Iris pigment epithelial cell (primary cell): ENCODE measurements around the gene SSBP2.
"Not testable (repeated sequence)": the region's sequence is repeated elsewhere in the genome, so short reads cannot be mapped to it uniquely, and the experiment has no call there.

ENCODE experiments used
- DNase-seq: peaks from one replicate; pipeline ENCODE4 v3.0.0-alpha.2; 2011; ENCODE audit warnings: low read depth

Gene SSBP2

DNA sequence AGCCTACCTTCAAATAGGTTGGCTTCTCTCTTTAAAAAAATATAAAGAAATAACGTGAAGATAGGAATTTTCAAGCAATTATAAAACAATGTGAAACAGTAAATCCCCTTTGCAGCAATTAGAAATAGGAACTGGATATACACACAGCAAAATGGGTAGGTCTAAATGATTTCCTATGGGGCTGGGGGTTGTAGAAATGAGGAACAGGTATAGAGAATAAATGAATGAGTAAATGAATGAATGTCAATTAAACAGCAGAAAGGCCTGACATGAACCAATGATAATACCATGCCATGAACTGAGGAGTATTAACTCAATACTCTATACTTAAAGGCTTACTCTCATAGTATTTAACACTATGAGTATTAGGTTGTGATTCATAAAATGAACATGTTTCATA is 21.6 kb downstream of the SSBP2 start:
- no peak for DNase-seq

- DNase-seq: no peak
These were observed 22.6 kb downstream of the SSBP2 start for GRCh38 chr5:81728301-81728700.

DNA sequence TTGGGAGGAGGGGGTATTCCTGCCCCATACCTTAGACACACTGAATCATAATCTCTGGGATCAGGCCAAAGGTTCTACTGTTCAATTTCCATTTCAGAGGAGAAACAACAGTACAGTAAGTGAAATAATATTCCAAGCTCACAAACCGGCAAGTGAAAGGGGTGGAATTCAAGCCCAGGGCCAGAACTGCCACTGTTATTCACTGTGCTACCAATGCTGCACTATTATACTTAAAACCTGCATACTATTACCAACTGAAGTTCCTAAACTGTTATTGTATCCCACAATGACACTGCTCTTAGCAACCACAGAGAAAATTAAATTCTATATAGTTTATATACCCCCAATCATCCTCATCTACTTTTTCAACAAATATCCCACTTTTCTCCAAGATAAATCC is 24.6 kb downstream of the SSBP2 start:
- no peak for DNase-seq

- no peak for DNase-seq
These were observed 26.3 kb downstream of the SSBP2 start for GRCh38 chr5:81724571-81724970.

- no peak for DNase-seq
These were observed 26.8 kb downstream of the SSBP2 start for GRCh38 chr5:81724108-81724507.

- DNase-seq: no peak
These were observed 29.8 kb downstream of the SSBP2 start for GRCh38 chr5:81721049-81721448.

- DNase-seq: no peak
These were observed 31.1 kb downstream of the SSBP2 start for GRCh38 chr5:81719743-81720345.

GRCh38 chr5:81718300-81718699 is 32.6 kb downstream of the SSBP2 start:
- DNase-seq: no peak

GRCh38 chr5:81717860-81718259 is 33.0 kb downstream of the SSBP2 start:
- DNase-seq: peak; percentile 35

DNA sequence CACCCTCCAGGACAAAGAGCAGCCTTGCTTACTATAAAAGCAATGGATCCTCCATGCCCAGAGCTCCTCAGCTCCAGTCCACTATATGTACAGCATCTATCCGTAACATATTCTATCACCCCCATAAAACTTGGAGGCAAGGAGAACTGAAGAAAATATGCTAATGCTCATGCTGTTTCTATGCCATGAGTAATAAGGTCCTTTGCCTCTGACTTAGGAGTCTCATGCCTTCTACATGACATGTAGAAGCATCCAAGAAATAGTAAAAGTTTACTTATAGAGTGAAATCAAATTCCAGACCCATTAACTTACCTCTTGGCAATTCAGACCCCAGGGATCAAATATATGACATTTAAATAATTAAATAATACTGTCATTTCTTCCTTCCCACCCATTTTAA is 33.7 kb downstream of the SSBP2 start:
- DNase-seq: peak; percentile 17

DNA sequence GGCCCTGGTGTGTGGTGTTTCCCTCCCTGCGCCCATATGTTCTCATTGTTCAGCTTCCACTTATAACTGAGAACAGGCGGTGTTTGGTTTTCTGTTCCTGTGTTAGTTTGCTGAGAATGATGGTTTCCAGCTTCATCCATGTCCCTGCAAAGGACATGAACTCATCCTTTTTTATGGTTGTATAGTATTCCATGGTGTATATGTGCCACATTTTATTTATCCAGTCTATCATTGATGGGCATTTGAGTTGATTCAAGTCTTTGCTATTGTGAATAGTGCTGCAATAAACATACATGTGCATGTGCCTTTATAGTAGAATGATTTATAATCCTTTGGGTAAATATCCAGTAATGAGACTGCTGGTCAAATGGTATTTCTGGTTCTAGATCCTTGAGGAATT is 36.8 kb downstream of the SSBP2 start:
- DNase-seq: not testable (repeated sequence)

GRCh38 chr5:81708889-81709288 is 42.0 kb downstream of the SSBP2 start:
- DNase-seq: no peak

DNA sequence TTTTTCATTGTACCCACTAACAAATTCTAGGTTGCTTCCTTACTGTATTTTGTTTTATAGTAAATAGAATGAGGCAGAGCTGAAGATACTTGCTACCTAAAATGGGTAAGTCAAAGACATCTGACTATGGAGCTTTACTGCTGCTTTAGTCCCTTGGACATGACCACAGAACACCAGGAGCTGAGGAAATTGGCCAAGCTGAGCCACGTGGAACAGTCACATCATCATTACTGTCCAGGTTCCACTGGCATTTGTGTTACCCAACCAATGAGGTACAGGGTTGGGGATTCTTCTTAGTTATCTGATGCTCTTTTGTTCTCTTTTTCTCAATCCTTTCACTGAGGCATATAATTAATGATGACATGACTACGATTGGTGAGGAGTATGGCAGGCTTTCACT is 47.1 kb downstream of the SSBP2 start:
- DNase-seq: no peak

- no peak for DNase-seq
These were observed 50.7 kb downstream of the SSBP2 start for GRCh38 chr5:81700166-81700565.

DNA sequence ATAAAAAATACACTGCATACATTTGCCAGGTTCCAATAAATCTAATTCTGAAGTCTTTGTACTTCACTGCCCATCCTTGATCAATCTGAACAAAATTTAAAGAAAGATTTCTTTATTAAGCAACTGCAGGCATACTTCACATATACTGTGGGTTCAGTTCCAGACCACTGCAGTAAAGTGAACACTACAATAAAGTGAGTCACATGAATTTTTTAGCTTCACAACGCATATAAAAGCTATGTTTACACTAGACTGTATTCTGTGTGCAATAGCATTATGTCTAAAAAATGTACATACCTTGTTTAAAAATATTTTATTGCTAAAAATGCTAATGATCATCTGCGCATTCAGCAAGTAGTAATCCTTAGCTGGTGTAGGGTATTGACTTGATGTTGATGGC is 52.1 kb downstream of the SSBP2 start:
- peak; percentile 12 for DNase-seq

- no peak for DNase-seq
These were observed 54.2 kb downstream of the SSBP2 start for GRCh38 chr5:81696418-81697397.

DNA sequence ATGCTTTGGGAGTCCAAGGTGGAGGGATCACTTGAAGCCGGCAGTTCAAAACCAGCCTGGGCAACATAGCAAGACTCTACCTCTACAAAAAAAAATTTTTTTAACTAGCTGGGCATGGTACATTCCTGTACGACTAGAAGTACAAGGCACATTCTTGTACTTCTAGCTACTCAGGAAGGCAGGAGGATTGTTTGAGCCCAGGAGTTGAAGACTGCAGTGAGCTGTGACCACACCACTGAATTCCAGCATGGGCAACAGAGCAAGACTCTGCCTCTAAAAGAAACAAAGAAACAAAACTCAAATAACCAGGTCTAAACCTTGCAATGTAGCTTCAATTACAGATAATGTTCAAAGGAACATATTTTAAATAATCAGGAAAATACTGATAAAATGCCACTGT is 56.2 kb downstream of the SSBP2 start:
- no peak for DNase-seq

DNA sequence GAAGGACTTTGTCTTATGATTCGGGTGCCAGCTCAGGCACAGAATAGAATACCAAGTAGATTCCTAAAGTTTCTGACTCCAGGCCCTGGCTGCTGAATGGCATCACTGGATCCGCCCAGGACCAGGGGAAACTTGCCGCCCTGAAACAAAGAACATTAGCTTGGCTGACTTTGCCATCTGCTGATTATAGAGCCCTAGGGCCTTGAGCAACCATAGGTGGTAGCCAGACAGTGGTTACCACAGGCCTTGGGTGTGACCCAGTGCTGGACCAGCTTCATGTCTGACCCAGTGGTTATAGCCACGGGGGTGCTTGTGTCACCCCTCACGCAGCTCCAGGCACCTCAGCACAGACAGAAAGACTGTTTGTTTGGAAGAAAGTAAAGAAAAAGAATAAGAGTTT is 62.7 kb downstream of the SSBP2 start:
- DNase-seq: no peak

DNA sequence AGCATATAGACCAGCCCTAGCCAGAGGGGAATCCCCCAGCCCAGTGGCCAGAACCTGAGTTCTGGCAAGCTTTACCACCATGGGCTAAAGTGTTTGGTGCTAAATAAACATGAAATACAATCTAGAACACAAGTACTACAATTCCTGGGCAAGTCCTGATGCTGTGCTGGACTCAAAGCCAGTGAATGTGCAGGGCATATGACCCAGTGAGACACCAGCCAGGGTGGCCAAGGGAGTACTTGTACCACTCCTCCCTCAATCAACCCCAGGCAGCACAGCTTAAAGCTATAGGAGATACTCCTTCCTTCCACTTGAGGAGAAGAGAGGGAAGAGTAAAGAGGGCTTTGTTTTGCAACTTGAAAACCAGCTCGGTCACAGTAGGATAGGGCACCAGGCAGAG is 63.6 kb downstream of the SSBP2 start:
- DNase-seq: no peak

- DNase-seq: no peak
These were observed 65.4 kb downstream of the SSBP2 start for GRCh38 chr5:81685471-81685870.

- no peak for DNase-seq
These were observed 71.0 kb downstream of the SSBP2 start for GRCh38 chr5:81679885-81680284.

DNA sequence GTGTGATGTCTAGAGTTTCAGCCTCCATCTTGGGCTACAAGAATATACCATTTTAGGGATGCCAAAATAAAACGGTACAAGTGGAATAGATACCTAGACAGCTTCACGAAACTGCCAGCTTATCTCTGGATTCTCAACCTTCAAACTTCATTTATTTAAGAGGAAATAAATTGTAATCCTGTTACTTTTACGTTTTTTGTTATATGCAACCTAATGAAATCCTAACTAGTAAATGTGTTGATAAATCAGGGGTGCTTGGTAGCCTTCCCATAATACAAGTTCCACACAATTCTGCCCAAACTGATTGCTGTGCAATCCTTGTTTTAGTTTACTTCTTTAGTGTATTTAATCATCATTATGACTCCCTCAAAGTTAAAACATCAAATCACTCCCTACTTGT is 75.5 kb downstream of the SSBP2 start:
- DNase-seq: no peak

- no peak for DNase-seq
These were observed 85.1 kb downstream of the SSBP2 start for GRCh38 chr5:81665795-81666194.

GRCh38 chr5:81660624-81661023 is 90.3 kb downstream of the SSBP2 start:
- not testable (repeated sequence) for DNase-seq
